Activated CD4-positive, alpha-beta T cell treated with anti-CD3 and anti-CD28 coated beads, Interleukin-2, amount 50 U/mL, for 4 hours (primary cell): Measurements from ENCODE around the gene MED31.
"Not testable (repeated sequence)": the region's sequence is repeated elsewhere in the genome, so short reads cannot be mapped to it uniquely, and the experiment has no call there.

Source experiments
- DNase-seq, 2 experiments: peaks; one replicate each; pipeline ENCODE4 v3.0.0-alpha.2; 2020

The MED31 gene

GRCh38 chr17:6676802-6677157 is 25.4 kb upstream of the MED31 start:
- no peak for DNase-seq

GRCh38 chr17:6675201-6675825 is 23.9 kb upstream of the MED31 start:
- DNase-seq: no peak

GRCh38 chr17:6674586-6674985 is 23.2 kb upstream of the MED31 start:
- DNase-seq: no peak

- no peak for DNase-seq
These were observed 20.0 kb upstream of the MED31 start for GRCh38 chr17:6671431-6671830.

- no peak for DNase-seq
These were observed 19.6 kb upstream of the MED31 start for GRCh38 chr17:6670999-6671398.

- no peak for DNase-seq
These were observed 19.2 kb upstream of the MED31 start for GRCh38 chr17:6670571-6670970.

GRCh38 chr17:6669479-6670212 is 18.2 kb upstream of the MED31 start:
- DNase-seq: no peak

GRCh38 chr17:6668727-6669425 is 17.5 kb upstream of the MED31 start:
- no peak for DNase-seq

- no peak for DNase-seq
These were observed 16.8 kb upstream of the MED31 start for GRCh38 chr17:6668219-6668618.

- no peak for DNase-seq
These were observed 16.1 kb upstream of the MED31 start for GRCh38 chr17:6667516-6667915.

GRCh38 chr17:6666557-6666956 is 15.2 kb upstream of the MED31 start:
- DNase-seq: no peak

GRCh38 chr17:6666077-6666521 is 14.7 kb upstream of the MED31 start:
- DNase-seq: peak; percentile 16 to 28

- not testable (repeated sequence) for DNase-seq
These were observed 11.8 kb upstream of the MED31 start for GRCh38 chr17:6663200-6663599.

GRCh38 chr17:6661464-6661848 is 10.1 kb upstream of the MED31 start:
- DNase-seq: no peak

GRCh38 chr17:6660805-6661463 is 9.5 kb upstream of the MED31 start:
- no peak for DNase-seq

- DNase-seq: no peak
These were observed 8.7 kb upstream of the MED31 start for GRCh38 chr17:6660101-6660500.

GRCh38 chr17:6658411-6658810 is 7.0 kb upstream of the MED31 start:
- DNase-seq: not testable (repeated sequence)

- no peak for DNase-seq
These were observed 6.4 kb upstream of the MED31 start for GRCh38 chr17:6657633-6658287.

- DNase-seq: peak; percentile 56 to 58
These were observed 5.6 kb upstream of the MED31 start for GRCh38 chr17:6656797-6657632.

GRCh38 chr17:6655732-6656361 is 4.4 kb upstream of the MED31 start:
- not testable (repeated sequence) for DNase-seq
